Stimulated activated CD8-positive, alpha-beta memory T cell treated with anti-CD3 and anti-CD28 coated beads, Interleukin-7, amount 100 ng/mL, for 24 hours (primary cell): Measurements from ENCODE around the gene CDH22.

ENCODE experiments used
- DNase-seq: peaks from one replicate; pipeline ENCODE4 v3.0.0-alpha.2; 2020; ENCODE audit warnings: low read depth

Gene CDH22

DNA sequence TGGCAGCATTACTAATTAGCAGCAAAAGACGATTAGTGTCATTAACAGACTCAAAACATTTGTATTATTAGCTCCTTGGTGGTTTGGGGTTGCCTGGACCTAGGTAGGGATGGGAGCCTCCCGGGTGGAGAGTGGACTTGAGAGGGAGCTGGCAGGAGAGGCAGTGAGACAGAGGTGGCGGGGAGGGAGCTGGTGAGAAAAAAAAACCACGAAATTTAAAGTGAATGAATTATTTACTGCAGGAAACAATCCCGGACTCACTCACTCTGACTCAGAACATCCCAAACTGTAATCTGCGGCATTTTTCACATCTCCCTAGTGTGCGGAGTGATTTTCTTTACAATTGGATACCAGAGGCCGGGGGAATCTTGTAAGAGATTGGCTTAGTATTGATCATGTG lies 14.3 kb upstream of the CDH22 start:
- no peak for DNase-seq

DNA sequence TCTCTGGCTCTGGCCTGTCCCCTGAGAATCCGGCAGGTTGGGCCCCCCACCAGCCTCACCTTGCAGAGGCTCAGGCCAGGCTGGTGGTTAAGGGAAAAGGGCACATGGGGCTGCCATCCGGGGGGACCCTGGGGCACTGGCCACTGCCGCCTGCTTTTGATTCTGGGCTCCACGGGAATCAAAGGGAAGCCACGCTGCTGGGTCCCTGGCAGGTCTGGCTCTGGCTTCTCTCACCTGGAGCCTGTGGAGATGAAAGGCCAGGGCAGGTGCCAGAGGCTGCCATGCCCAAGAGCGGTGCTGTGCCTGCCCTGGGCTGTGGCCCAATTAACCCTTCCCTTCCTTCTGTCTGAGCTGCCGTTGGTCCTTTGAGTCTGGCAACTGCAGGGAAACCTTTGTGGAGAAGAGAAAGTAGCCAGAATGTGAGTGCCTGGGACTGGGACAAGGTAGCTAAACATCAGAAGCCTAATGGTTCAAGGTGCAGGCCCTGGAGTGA lies 9.4 kb upstream of the CDH22 start:
- no peak for DNase-seq

DNA sequence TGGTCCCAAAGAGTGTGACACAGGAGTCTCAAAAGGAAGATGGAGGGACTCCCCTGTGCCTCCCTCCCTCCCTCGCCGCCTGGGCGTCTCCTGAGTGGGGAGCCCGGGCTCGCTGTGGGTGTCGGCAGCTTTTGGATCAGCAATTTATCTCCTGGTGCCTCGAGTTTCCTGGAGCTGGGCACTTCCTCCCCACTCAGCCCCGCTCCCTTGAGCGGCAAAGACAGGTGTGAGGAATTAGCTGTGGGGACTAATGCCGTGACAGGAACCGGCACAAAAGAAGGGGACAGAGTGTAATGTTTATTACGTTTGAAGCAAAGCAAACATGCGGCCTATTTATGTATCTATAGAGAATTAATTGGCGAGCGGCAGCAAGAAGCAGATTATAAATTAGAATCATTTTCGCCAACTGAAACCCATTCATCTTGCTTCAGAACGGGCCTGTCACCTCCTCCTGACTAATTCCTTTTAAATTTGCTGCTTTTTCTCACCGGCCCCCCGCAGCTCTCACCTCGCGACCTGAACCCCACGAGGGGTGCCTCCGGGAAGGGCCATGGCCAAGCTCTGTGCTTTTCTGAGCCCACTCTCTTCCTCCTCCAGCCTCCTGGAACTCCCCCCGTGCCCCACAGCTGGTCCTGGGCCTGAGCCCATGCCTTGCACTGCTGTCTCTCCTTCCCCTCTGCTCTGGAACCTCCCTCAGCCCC lies 8.8 kb upstream of the CDH22 start:
- DNase-seq: no peak

DNA sequence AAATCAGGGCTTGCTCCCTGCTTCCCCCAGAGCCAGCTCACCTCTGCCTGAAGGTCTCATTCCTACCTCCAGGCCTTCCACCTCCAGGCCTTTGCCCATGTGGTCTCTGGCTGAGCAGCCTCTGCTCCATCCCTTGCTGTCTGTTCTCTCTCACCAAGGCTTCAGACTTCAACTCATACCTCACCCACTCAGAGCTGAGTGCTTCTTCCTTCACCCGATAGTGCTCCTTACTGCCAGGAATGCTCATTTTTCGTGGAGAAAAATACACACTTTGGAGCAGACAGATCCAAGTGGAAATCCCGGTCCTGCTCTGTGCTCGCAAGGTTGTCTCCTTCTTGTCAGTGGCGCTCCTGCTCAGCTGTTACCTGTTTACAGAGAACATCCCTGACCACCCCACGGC lies 7.0 kb upstream of the CDH22 start:
- no peak for DNase-seq

DNA sequence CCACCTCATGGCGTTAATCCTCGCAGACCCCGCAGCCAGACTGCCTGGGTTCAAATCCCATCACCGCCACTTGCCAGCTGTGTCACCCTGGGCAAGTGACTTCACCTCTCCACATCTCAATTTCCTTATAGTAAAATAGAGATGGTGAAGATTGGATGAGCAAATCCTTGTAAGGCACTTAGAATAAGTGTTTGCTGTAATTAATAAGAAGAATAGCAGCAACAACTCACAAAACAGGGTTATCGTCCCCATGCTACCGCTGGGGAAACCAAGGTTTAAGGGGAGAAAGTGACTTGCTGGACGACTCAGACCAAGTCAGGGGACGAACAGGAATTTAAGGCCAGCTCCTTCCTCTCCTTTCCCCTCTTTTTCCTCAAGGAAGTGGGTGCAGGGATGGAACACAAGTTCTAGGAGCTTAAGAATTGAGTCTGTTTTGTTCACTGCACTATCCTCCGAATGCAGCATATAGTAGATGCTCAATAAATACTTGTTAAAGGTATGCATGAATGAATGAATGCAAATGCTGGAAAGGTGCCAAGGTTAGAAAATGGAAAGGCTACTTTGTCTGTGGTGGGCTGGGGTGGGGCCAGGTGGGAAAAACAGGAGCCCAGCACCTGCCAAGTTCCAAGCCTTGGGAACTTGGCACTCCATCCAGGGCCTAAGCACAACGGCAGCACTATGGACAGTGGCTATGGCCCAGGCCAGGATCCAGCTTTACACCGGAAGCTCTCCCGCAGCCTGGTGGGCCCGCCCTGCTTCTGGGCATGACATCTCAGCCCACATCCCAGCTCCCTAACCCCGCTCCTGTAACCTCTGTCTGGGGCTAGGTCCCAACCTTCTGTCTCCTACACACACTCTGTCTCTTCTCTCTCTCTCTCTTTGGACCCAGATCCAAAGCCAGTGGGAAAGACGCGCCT lies 4.9 kb upstream of the CDH22 start:
- DNase-seq: no peak

DNA sequence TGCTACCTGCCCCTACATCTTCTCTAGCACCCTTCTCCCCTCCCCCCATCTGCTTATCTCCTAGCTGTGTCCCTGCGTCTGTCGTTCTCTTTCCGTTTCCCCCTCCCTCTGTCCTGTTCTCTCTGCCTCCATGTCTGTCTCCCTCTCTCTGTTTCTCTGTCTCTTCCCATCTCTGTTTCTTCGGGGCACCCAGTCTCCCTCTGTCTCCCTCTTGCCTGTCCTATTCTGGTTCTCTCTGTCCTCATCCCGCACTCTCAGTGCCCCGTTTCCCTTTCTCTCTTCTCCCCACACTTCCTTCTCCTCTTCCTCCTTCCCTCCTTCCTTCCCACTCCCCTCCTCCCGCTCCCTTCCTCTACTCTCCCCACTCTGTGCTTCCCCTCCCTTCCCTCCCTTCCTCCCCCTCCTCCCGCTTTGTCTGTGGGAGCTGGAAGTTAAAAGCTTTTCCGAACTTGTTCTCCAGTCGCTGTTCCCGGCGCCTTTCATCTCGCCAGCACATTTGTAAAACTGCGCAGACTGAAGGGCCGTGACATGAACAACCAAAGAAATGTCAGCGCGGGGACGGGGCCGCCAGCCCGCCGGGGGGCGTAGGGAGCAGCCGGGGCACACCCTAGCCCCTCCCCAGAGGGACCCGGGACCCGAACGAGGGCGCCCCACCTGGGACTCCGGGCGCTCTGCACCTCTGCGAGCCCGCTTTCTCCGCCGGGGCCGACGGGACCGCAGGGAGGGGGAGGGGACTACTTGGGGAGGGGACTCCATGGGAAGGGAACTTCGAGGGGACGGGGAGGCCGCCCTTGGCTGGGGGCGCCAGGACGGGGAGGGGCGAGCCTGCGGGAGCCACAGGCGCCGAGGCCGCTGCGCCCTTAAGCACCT lies 4.0 kb upstream of the CDH22 start:
- DNase-seq: no peak

DNA sequence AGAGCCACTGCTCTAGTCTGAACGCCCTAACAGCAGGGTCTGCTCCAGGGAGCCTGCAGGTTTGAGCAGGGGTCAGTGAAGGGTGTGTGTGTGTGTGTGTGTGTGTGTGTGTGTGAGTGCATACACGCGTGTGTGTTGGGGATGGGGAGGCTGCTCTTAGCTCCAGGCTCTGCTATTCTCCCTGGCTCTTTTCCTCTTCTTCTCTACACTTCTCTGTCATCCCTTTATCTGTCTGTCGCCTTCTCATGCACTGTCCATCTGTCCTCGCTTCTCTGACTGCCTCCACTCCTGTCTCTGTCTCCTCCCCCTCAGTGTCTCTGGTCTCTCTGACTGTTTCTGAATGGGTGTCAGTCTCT lies 3.4 kb upstream of the CDH22 start:
- DNase-seq: no peak

DNA sequence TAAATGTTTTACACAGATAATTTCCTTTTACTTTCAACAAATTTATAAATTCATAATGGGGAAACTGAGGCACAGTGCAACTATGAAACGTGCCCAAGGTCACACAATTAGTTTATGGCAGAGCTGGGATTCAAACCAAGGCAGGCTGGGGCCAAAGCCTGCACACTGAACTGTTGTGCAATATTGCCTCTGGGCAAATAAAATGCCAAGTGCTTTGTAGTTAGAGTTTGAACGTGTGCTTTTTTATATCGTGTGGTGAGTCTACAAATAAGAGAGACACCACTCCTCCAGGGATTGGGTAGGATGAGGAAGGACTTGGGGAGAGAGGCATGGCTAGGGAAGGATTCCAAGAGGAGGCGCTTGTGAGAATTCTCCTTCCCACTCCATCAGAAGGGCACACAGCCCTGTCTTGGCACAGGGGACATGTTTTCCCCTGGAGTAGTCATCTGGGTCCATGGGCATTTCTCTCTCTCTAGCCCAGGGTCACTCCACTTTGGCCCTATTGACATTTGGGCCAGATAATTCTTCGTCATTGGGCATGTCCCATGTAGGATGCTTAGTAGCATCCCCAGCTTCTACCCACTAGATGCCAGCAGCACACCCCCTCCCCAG lies 2.8 kb upstream of the CDH22 start:
- DNase-seq: no peak

DNA sequence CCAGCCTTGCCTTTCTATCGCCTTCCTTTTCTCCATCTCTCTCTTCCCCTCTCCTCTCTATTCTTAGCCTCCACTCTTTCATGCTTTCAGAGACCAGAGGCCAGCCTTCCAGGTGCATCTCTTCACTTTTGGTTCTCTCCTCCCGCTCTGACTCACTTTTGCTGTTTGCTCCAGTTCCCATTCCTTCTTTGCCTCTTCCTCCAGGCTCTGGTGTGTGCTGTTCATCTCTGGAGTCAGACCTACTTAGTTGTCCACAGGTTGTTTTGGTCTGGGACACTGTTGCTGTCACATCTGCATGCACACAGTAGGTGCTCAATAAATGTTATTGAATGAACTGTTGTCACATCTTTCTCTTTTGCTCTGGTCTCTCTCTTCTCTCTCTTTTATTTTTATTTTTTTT lies 1.6 kb upstream of the CDH22 start:
- no peak for DNase-seq

DNA sequence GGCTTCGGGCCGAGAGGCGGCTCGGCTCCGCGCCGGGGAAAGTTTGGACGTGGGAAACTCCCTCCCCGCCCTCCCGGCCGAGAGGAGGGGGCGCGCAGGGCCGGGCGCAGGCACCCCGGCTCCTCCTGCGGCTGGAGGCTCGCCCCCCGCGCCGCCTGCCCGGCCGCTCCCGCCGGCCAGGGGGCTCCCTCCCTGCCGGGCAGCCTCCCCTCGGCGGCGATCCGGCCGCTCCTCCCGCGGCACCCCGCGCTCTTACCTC lies 370 bp downstream of the CDH22 start:
- DNase-seq: no peak

DNA sequence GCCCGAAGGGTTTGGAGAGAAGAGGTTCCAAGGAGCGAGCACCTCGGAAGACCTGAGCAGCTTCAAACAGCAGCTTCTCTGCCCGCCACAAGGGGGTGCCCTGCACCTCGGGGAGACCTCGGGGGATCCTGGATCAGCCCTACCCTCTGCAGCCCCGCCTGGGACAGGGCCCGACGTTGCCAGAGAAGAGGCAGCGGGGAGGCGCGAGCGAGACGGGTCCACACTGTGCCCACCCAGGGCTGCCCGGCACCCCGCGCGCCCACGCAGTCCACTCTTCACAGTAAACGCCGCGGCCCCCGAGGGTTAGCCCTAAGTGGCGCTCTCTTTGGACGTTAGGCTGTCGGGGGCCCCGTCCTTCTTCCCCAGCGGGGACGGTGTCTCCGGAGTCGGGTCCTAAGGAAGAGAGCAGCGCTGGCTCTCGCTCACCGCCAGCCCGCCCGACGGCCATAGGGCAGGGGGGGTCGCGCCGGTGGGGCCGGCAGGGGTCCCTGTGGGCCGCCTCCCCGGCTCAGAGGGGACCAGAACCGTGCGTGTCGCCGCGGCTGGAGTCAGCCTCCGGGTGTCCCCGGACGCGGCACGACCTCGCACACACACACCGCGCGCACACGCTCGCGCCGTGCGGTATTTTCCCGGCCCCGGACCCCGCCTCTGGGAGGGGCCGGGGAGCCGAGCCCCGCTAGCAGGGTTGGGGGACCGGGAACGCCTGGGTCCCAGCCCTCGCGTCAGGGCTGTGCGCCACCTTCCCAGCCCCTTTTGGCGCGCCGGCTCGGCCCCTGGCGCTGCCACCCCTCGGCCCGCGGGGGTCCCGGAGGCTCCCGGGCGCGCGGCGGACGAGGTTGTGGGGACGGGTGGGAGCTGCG lies 929 bp downstream of the CDH22 start:
- peak; percentile 43 for DNase-seq

DNA sequence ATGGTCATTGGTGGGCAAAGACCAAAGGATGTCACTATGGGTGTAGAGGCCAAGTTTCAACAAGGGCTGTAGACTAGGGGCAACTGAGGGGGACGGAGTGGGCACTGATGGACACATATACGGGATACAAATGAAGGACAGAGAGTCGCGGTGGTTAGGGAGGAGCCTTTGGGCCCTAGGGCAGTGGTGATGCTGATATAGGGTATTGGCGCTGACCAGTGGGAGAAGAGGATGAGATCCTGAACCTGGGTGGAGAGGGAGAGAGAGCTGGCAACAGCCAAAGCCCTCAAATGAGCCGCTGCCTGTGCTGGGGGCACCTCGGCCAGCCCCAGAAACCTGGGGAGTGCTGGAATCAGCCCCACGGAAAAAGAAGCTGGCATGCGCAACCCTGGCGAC lies 1.6 kb downstream of the CDH22 start:
- DNase-seq: no peak

DNA sequence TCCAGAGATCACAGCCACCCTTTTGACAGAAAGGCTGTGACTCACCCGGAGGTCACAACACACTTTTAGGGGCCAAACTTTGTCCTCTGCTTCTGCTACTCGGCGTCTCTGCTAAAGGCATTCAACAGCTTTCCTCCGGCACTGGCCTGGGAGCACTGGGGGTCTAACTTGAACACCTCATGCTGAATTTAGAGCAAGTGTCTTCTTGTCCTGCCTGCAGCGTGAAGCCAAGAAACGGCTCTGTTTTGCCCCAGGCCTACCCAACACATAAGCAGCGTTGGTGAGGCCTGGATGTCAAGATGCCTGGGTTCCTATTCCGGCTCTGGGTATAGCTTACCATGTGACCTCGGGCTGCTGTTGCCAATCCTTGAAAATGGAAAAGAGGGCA lies 2.3 kb downstream of the CDH22 start:
- no peak for DNase-seq

DNA sequence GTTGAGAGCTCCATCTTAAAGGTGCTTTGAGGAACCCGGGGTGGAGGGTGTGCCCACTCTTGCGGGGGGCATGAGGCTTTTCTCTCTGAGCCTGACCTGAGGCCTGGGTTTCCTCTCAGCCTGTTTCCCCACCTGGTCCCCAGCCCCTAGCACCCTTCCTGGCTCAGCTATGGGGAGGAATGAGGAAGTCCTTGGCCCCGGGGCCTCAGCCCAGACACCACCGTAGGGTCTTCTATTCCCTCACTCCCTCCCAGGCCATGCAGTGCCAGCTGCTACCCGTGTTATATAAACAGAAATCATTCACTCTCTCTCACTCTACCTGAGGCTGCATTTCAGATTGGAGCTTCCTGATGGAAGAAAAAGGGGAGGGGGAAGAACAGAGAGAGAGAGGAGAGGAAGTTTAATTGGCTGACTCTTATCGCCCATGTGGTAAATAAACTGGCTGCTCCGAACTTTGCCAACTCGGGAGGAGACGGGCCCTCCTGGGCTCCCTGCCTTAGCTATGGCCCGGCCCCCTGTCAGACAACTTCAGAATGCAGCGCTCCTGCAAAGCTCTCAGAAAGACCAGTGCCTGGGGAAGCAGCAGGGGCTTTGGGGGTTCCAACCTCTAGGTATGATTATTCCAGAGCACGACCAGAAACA lies 2.8 kb downstream of the CDH22 start:
- no peak for DNase-seq

DNA sequence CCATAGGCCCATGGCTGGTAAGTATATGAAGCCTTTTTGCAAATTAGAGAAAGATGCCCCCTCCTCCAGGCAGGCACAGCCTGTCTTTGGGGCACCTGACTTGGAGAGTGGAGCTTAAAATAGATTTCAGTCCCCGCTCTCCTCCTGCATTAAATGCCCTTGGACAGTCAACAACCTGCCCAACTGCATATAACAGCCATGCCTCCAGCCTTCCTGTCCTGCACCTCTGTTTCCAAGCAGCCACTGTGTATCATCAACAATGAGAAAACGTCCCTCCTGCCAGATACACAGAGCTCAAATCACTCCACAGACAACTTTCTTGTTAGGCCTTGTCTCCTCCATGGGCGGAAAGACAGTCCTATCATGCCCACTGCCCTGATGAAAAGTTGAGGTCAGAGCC lies 3.4 kb downstream of the CDH22 start:
- no peak for DNase-seq

DNA sequence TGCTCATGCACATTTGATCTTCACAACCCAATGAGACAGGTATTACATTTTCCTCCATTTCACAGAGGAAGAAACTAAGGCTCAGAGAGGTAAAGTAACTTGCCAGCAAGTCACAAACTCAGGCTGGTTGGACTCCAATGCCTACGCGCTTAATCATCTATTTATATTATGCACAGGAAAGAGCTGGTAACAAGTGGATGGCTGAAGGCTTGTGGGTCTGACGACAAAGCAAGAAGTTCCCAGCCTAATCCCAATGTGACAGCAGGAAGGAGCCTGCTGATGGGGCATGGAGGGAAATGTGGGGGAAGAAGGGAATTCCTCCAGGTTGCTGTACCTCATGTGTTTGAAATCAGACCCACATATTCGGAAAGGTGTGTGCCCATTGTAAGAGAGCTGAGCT lies 3.9 kb downstream of the CDH22 start:
- no peak for DNase-seq

DNA sequence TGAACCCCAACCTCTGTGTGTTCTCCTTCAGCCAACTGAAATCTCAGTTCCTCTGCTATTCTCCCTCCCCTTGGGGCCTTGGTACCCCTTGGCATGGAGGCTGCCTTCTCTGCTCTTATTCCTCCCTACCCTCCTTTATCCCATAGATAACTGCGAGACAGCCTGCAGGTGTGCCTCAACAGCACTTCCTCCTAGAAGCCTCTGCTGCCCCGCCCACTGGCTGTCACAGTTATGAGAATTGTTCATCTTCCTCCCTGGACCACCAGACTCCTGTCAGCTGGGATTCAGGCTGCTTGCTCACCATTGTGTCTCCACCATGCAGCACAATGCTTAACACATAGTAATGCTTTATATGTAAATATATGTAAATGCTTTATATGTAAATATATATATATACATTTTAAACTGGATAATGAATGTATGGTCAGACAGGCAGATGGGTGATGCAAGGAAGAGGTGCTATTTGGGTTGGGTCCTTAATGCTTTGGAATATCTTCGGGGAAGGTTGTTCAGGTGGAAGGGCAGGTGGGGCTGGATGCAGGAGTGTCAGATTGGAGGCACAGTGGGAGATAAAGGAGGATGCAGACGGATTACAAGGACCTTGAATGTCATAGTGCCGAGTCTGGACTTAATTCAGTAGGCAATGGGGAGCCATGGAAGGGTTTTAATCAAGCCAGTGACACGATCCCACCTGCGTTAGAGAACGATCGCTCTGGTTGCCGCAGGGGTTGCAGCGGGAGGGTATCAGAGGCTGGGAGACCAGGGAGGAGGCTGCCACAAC lies 4.9 kb downstream of the CDH22 start:
- no peak for DNase-seq

DNA sequence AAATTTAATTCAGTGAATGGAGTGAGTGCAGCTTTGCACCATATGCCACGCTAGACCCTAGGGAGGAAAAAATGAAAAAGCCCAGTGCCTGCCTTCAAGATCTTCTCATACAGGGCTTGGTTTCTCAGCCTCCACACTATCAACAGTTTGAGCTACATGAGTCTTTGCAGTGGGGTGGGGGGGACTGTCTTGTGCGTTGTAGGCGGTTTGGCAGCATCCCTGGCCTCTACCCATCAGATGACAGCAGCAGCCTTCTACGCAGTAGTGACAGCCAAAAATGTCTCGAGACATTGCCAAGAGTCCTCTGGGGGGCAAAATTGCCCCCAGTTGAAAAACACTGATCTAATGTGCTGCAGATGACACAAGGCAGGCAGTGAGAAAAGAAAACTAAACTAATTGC lies 6.2 kb downstream of the CDH22 start:
- no peak for DNase-seq

DNA sequence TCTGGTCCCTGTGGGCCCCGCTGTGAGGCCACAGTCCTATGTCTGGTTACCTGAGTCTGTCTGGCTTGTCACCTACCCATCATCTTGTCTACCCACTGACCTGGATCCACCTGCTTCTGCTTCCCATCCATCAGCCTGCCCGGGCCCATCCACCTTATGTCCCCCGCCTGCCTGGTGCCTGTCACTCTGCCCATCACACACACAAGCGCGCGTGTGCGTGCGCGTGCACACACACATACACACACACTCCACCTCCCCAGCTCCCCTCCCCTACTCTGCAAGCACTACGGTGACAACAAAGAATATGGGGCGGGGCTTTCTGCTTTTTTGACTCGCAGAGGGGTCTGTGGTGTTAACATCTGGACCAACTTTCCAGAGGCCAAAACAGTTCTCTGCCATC lies 8.0 kb downstream of the CDH22 start:
- DNase-seq: no peak

DNA sequence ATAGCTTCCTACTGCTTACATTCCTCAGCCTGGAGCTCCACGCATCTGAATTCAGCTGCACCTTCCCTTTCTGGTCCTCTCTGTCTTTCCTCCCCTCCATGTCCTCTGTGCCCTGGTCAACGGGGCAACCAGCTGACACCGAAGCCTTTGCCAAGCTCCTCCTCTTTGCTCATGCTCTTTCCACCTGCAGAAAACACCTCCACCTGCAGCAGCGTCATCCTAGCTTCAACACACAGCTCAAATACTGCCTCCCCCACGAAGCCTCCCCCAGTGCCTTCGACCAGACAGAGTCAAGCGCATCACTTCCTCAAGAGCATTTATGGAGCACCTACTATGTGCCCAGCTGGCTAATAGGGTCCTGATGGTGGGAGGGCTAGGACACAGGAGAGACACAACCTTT lies 9.2 kb downstream of the CDH22 start:
- DNase-seq: no peak
